H1 (cell line): ENCODE data around the gene CENPP. TPM values are rescaled to one million over a fixed set of nuclear protein-coding genes. Genes with fewer than 3 reads are reported as not detected.

Experiments used
- CTCF ChIA-PET: fragments of 300-600 bp; sonication (Branson Sonifier 250); formaldehyde crosslinking; loops from one replicate; lab custom pipeline; 2021; ENCODE audit not compliant: partially characterized antibody; lab: Charles Lee
- POLR2A ChIA-PET: fragments of 300-600 bp; sonication (Branson Sonifier 250); formaldehyde crosslinking; loops from one replicate; lab custom pipeline; 2021; ENCODE audit warnings: inconsistent platforms; ENCODE audit not compliant: partially characterized antibody; lab: Charles Lee
- DNase-seq, 2 experiments: peaks; one replicate each; pipeline versions ENCODE4 v3.0.0 to v3.0.0-alpha.2; 2010 to 2022; ENCODE audit warnings: low spot score in 2 of 2, low read depth in 1 of 2, mixed read lengths in 1 of 2
- FAIRE-seq: peaks from 2 replicates; lab custom pipeline; 2011; peaks lifted over from hg19 to GRCh38; lab: Jason Lieb, UNC
- H2AFZ ChIP-seq: 2 replicates; pipeline ENCODE4 v1.8.1; 2012; ENCODE audit warnings: low read length, inconsistent platforms
- H2AK5ac ChIP-seq: 2 replicates; pipeline ENCODE4 v1.6.1; 2013; ENCODE audit warnings: low read depth, low read length
- H2BK120ac ChIP-seq: replicated peaks from 2 replicates; pipeline ENCODE3; 2013; ENCODE audit warnings: low read depth, low read length, inconsistent platforms
- H2BK12ac ChIP-seq: 2 replicates; pipeline ENCODE4 v1.6.1; 2013; ENCODE audit warnings: low read depth, low read length
- H2BK15ac ChIP-seq: 2 replicates; pipeline ENCODE4 v1.6.1; 2013; ENCODE audit warnings: low read length
- H2BK20ac ChIP-seq: 2 replicates; pipeline ENCODE4 v1.6.1; 2013; ENCODE audit warnings: low read length
- H2BK5ac ChIP-seq: 2 replicates; pipeline ENCODE4 v1.6.1; 2013; ENCODE audit warnings: low read depth, low read length
- H3K14ac ChIP-seq: 2 replicates; pipeline ENCODE4 v1.6.1; 2013; ENCODE audit warnings: inconsistent platforms; ENCODE audit not compliant: insufficient read length
- H3K18ac ChIP-seq: 2 replicates; pipeline ENCODE4 v1.6.1; 2013; ENCODE audit warnings: low read length; ENCODE audit errors: extremely low read depth
- H3K23ac ChIP-seq: 2 replicates; pipeline ENCODE4 v1.6.1; 2013; ENCODE audit warnings: inconsistent platforms; ENCODE audit not compliant: insufficient read length
- H3K23me2 ChIP-seq: 2 replicates; pipeline ENCODE4 v1.6.1; 2013; ENCODE audit warnings: low read depth, low read length
- H3K27ac ChIP-seq: 2 replicates; pipeline ENCODE4 v1.6.1; 2011; ENCODE audit warnings: low read depth, low read length, inconsistent platforms
- H3K27me3 ChIP-seq, 4 experiments: replicated peaks in 1 of 4; 1 replicate in 1 of 4; 2 replicates in 3 of 4; pipeline versions ENCODE4 v1.6.1 to v1.8.1; 2011 to 2013; ENCODE audit warnings: low read length in 3 of 4, mild to moderate bottlenecking in 3 of 4, inconsistent platforms in 2 of 4, mixed read lengths in 2 of 4, moderate library complexity in 1 of 4; ENCODE audit not compliant: control insufficient read depth in 3 of 4, insufficient read depth in 3 of 4; ENCODE audit errors: extremely low read depth in 1 of 4
- H3K36me3 ChIP-seq, 4 experiments: 2 replicates each; pipeline versions ENCODE4 v1.6.1 to v1.8.1; 2011 to 2013; ENCODE audit warnings: mild to moderate bottlenecking in 4 of 4, low read length in 3 of 4, moderate library complexity in 2 of 4, control low read depth in 1 of 4, inconsistent platforms in 1 of 4; ENCODE audit not compliant: insufficient read depth in 4 of 4, control insufficient read depth in 2 of 4
- H3K4ac ChIP-seq: replicated peaks from 2 replicates; pipeline ENCODE3; 2013; ENCODE audit warnings: low read length, low read depth, mixed read lengths, inconsistent platforms; ENCODE audit not compliant: insufficient read length
- H3K4me1 ChIP-seq, 4 experiments: replicated peaks in 1 of 4; 1 replicate in 1 of 4; 2 replicates in 3 of 4; pipeline versions ENCODE4 v1.6.1 to v1.8.1; 2011 to 2013; ENCODE audit warnings: low read length in 3 of 4, inconsistent platforms in 2 of 4, mixed read lengths in 1 of 4; ENCODE audit not compliant: insufficient read depth in 4 of 4, control insufficient read depth in 3 of 4
- H3K4me2 ChIP-seq, 2 experiments: 2 replicates each; pipeline versions ENCODE4 v1.6.1 to v1.8.1; 2011 to 2013; ENCODE audit warnings: low read depth in 2 of 2, low read length in 2 of 2, control low read depth in 1 of 2, inconsistent platforms in 1 of 2, mild to moderate bottlenecking in 1 of 2; ENCODE audit not compliant: insufficient read depth in 1 of 2
- H3K4me3 ChIP-seq, 4 experiments: fragments of 200-600, 300-600 bp in 1 of 4; sonication (generic), shearing (Covaris generic), sonication (Bioruptor Twin) in 1 of 4; 2 replicates each; pipeline versions ENCODE4 v1.5.1 to v1.8.1; 2011 to 2016; ENCODE audit warnings: low read length in 4 of 4, low read depth in 3 of 4, control low read depth in 2 of 4, inconsistent platforms in 2 of 4, mild to moderate bottlenecking in 2 of 4, mixed read lengths in 1 of 4, moderate library complexity in 1 of 4; ENCODE audit not compliant: insufficient read depth in 2 of 4; ENCODE audit errors: extremely low read depth in 1 of 4
- H3K56ac ChIP-seq: replicated peaks from 2 replicates; pipeline ENCODE3; 2013; ENCODE audit warnings: low read depth, mild to moderate bottlenecking, mixed read lengths, low read length, inconsistent platforms; ENCODE audit not compliant: insufficient read length
- H3K79me1 ChIP-seq: 2 replicates; pipeline ENCODE4 v1.6.1; 2013; ENCODE audit warnings: low read depth, low read length, control low read depth
- H3K79me2 ChIP-seq, 2 experiments: 2 replicates each; pipeline versions ENCODE4 v1.6.1 to v1.8.1; 2012 to 2013; ENCODE audit warnings: low read length in 2 of 2, mild to moderate bottlenecking in 2 of 2, inconsistent platforms in 1 of 2; ENCODE audit not compliant: insufficient read depth in 2 of 2, control insufficient read depth in 1 of 2
- H3K9ac ChIP-seq, 4 experiments: replicated peaks in 1 of 4; 1 replicate in 1 of 4; 2 replicates in 3 of 4; pipeline versions ENCODE4 v1.6.1 to v1.8.1; 2011 to 2013; ENCODE audit warnings: low read depth in 3 of 4, low read length in 3 of 4, control low read depth in 2 of 4, mild to moderate bottlenecking in 2 of 4, moderate library complexity in 2 of 4, inconsistent platforms in 1 of 4; ENCODE audit errors: extremely low read depth in 1 of 4
- H3K9me3 ChIP-seq, 2 experiments: 2 replicates each; pipeline versions ENCODE4 v1.6.1 to v1.8.1; 2012 to 2013; ENCODE audit warnings: mild to moderate bottlenecking in 2 of 2, moderate library complexity in 2 of 2, control low read depth in 1 of 2, inconsistent platforms in 1 of 2, low read depth in 1 of 2, low read length in 1 of 2, mixed read lengths in 1 of 2; ENCODE audit not compliant: insufficient read depth in 2 of 2
- H4K20me1 ChIP-seq, 2 experiments: replicated peaks in 1 of 2; 2 replicates each; pipeline versions ENCODE3 to v1.8.1; 2011 to 2013; ENCODE audit warnings: inconsistent platforms in 2 of 2, low read length in 2 of 2, mild to moderate bottlenecking in 1 of 2; ENCODE audit not compliant: insufficient read depth in 2 of 2, control insufficient read depth in 1 of 2
- H4K5ac ChIP-seq: 2 replicates; pipeline ENCODE4 v1.6.1; 2013; ENCODE audit warnings: low read length, low read depth, mixed read lengths, inconsistent platforms; ENCODE audit not compliant: insufficient read length
- H4K8ac ChIP-seq: 2 replicates; pipeline ENCODE4 v1.8.0; 2013; ENCODE audit warnings: mild to moderate bottlenecking, moderate library complexity, low read length, inconsistent platforms; ENCODE audit not compliant: insufficient read depth; ENCODE audit errors: extremely low read depth
- H4K91ac ChIP-seq: replicated peaks from 2 replicates; pipeline ENCODE3; 2013; ENCODE audit warnings: low read length, mixed read lengths, inconsistent platforms; ENCODE audit not compliant: insufficient read length
- POLR2A ChIP-seq, 2 experiments: IDR thresholded peaks; 1 replicate in 1 of 2; 2 replicates in 1 of 2; pipeline ENCODE4 v1.6.1; 2011; ENCODE audit warnings: low read depth in 2 of 2, low read length in 2 of 2, mild to moderate bottlenecking in 2 of 2; ENCODE audit errors: control extremely low read depth in 1 of 2
- TCF12 ChIP-seq: IDR thresholded peaks from 2 replicates; pipeline ENCODE4 v1.6.1; 2011; ENCODE audit warnings: low read depth, mild to moderate bottlenecking, low read length
- TEAD4 ChIP-seq: IDR thresholded peaks from 2 replicates; pipeline ENCODE4 v1.6.1; 2012; ENCODE audit warnings: low read depth, low read length, inconsistent platforms, mixed read lengths
- WGBS, 2 experiments: shearing (Covaris generic) in 1 of 2; methylation state at CpG; one replicate each; pipeline versions ENCODE4 v1.1.6 to v1.1.7; 2013 to 2015; ENCODE audit warnings: low lambda C conversion rate in 2 of 2, mixed read lengths in 2 of 2, inconsistent platforms in 1 of 2, low coverage in 1 of 2, missing lambda C conversion rate in 1 of 2; ENCODE audit not compliant: insufficient replicate concordance in 2 of 2, insufficient coverage in 1 of 2, insufficient read length in 1 of 2; ENCODE audit errors: extremely low coverage in 1 of 2, missing lambda C conversion rate in 1 of 2; 5-methylcytosine and 5-hydroxymethylcytosine counted together
- polyA plus RNA-seq, 7 experiments: library from polyadenylated mRNA; depleted of rRNA in 3 of 7; stranded (reverse) in 5 of 7; unstranded in 2 of 7; fragments of >200 nt in 5 of 7; fragments of 200-250 nt in 2 of 7; gene quantifications; 1 replicate in 5 of 7; 2 replicates in 1 of 7; 4 replicates in 1 of 7; pipeline versions ENCODE4 v1.2.1 to v1.2.3, GENCODE V29; 2011 to 2013; ENCODE audit warnings: missing spikeins in 2 of 7, mixed read lengths in 2 of 7
- total RNA-seq: library from RNA; stranded (reverse); fragmentation: NEBNext Ultra II Directional; extraction: Animal tissue kit (Norgen Biotek cat#: 25700); gene quantifications from 2 replicates; pipeline ENCODE4 v1.2.1, GENCODE V29; 2021

CENPP gene
- total and polyA plus RNA-seq, 2 of the 8 experiments (the other 6 are each of a cell fraction or from before 2014, with no cell fraction given): 2.7 to 10.8 TPM

- FAIRE-seq (no peak), DNase-seq (no peak)
- no peak overlapping the region for H3K4me2 ChIP-seq
- H3K79me2 ChIP-seq: no peaks in the 10 kb centered on the region
- no peak for TF ChIP-seq TCF12
- TF ChIP-seq TEAD4: no peak
- TF ChIP-seq POLR2A (IDR thresholded peaks at IDR 0.05; ENCODE audit: control extremely low read depth in 1 of 2, low read depth in 2 of 2, low read length in 2 of 2): no peak
- no peaks in the 10 kb centered on the region for H3K4me1 ChIP-seq
- H2BK15ac ChIP-seq: no peak overlapping the region
- no peak overlapping the region for H3K14ac ChIP-seq
- H3K23ac ChIP-seq: no peak overlapping the region
- H4K5ac ChIP-seq: no peak overlapping the region
- H4K91ac ChIP-seq: no peak overlapping the region
- no peak overlapping the region for H2AFZ ChIP-seq
- no peaks in the 10 kb centered on the region for H3K9me3 ChIP-seq
- no peak overlapping the region for H2BK5ac ChIP-seq
- H2BK12ac ChIP-seq: no peak overlapping the region
- H3K23me2 ChIP-seq: no peaks in the 10 kb centered on the region
- H4K20me1 ChIP-seq: no peaks in the 10 kb centered on the region
- no peak overlapping the region for H3K4me3 ChIP-seq
- WGBS, 2 experiments: 88% methylated on average over 5 of the region's 5 CpGs; no CpG with 5 or more reads in 1 of the 2 experiments
- H4K8ac ChIP-seq: no peak overlapping the region
- POLR2A ChIA-PET: interaction anchor here (0.9 to 1.3 kb wide), 2 partner anchors 8 to 287 kb away, joined by 3 read pairs; partner anchors contain the start of gene NOL8
- H2BK20ac ChIP-seq: no peak overlapping the region
- H2AK5ac ChIP-seq: no peak overlapping the region
- no peaks in the 10 kb centered on the region for H3K27me3 ChIP-seq
- H3K9ac ChIP-seq: no peak overlapping the region
- H3K18ac ChIP-seq: no peak overlapping the region
- H3K4ac ChIP-seq: no peak overlapping the region
- no peak overlapping the region for H3K27ac ChIP-seq
- H3K36me3 ChIP-seq: peaks cover 5 to 19% (median 12%) of the 10 kb centered on the region in 4 experiments; a peak in 6 of 8 replicates
- no peak overlapping the region for H3K56ac ChIP-seq
- CTCF ChIA-PET: interaction anchor here (1.3 to 1.5 kb wide), 2 partner anchors 22 to 474 kb away, joined by 4 to 5 read pairs; no protein-coding TSS in a partner anchor
- no peak overlapping the region for H2BK120ac ChIP-seq
- no peaks in the 10 kb centered on the region for H3K79me1 ChIP-seq
Observed at GRCh38 chr9:92612292-92612691, 286.5 kb downstream of the CENPP start.
